Left ventricle myocardium superior (tissue), 1 donor: Measurements from ENCODE around the gene FGD4. TPM values are rescaled to one million over a fixed set of nuclear protein-coding genes. Genes with fewer than 3 reads are reported as not detected.

Source experiments
- ATAC-seq: fragments of 200-7000 bp; cut with Tn5 transposase; one replicate; pipeline ENCODE4 v1.9.1; 2020; ENCODE audit warnings: mild to moderate bottlenecking, moderate library complexity
- DNase-seq: peaks from one replicate; pipeline ENCODE4 v3.0.0-alpha.2; 2020
- intact Hi-C: fragments of 100-400 bp; cut with micrococcal nuclease; formaldehyde crosslinking; loops from one replicate; pipeline ENCODE4 v1.11.0; 2022
- long read RNA-seq: library from polyadenylated mRNA; unstranded; transcript quantifications from one replicate; pipeline ENCODE4 v2.0.0, GENCODE V29; 2021
- total RNA-seq: library from RNA; stranded (reverse); fragmentation: NEBNext Ultra II Directional; extraction: Animal tissue kit (Norgen Biotek cat#: 25700); gene quantifications from one replicate; pipeline ENCODE4 v1.2.1, GENCODE V29; 2021
- donor health status: DM: no; HTN: yes; CAD: no; lungs with severe emphysema.

FGD4 gene
- total RNA-seq, result 21.7 TPM
- long read RNA-seq, partial matches to known transcripts, result 12 of 23 reads
- long read RNA-seq, other reads (novel, unspliced or antisense), result 11 of 23 reads

- DNase-seq (peak; percentile 93), ATAC-seq (peak; percentile 98)
- intact Hi-C loops, result no loop called here
Observed at GRCh38 chr12:32399370-32400113, at the start of gene FGD4. FGD4 (plus strand) TSS chr12:32399558.

GRCh38 chr12:32353540-32353939, 45.8 kb upstream of the FGD4 start:
- intact Hi-C loops, result no loop called here
- no peak for ATAC-seq
- DNase-seq, result no peak

DNA sequence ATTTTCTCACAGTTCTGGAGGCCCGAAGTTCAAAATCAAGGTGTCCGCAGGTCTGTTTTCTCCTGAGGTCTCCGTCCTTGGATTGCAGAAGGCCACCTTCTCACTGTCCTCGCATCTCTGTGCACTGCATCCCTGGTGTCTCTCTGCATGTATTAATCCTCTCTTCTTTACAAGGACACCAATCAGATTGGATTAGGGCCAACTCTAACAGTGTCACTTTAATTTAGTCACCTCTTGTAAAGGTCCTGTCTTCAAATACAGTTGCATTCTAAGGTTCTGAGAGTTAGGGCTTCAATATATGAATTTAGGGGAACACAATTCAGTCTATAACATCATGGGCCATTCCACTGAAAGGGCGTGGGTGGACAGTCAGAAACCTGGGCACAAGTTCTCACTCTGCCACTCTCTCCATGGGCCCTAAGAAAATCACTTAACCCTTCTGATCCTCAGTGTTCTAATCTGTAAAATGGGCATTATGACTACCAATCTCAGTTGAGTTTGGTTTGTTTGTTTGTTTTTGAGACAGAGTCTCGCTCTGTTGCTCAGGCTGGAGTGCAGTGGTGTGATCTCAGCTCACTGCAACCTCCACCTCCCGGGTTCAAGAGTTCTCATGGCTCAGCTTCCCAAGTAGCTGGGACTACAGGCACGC, 41.6 kb upstream of the FGD4 start:
- no peak for DNase-seq
- ATAC-seq, result no peak
- intact Hi-C loops, result no loop called here

DNA sequence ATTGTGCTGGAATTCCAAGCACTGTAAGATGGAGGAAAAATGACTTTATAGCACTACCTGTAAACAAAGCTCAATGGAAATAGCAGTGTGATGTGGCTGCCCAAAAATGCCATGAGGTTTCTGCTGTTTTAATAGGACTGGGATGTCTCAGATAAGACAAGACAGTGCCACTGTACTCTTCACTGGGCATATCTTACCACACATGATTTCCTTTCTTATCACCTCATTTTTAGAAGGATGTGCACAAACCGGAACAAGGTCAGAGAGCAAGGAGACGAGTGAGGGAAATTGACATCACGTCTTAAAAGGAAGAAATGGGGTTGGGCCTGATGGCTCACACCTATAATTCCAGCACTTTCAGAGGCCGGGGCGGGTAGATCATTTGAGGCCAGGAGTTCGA, 38.4 kb upstream of the FGD4 start:
- DNase-seq, result no peak
- intact Hi-C loops, result loop anchor here (5.0 kb wide), 1 partner anchor 296 kb away; no protein-coding TSS in a partner anchor

DNA sequence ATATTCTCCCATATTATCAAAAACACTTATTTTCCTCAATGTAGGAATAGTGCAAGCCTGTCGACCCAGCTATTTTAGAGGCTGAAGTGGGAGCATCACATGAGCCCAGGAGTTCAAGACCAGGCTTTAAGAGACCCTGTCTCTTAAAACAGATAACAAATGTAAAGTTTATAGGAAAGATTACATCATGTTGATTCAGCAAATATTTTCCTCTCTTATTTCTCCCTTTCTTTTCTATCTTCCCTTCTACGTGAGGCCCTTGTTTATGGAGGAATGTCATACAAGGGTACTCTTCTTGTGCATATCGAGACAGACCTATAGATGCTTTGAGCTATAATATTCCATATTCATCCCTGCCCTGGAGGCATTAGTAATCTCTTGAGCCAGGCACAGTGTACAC, 36.5 kb upstream of the FGD4 start:
- DNase-seq (no peak), ATAC-seq (no peak)
- intact Hi-C loops, result loop anchor here (5.0 kb wide), 1 partner anchor 294 kb away; no protein-coding TSS in a partner anchor

More for the DNA sequence above, 38.4 kb upstream of the FGD4 start:
- ATAC-seq, result no peak

- DNase-seq (no peak), ATAC-seq (peak; percentile 72)
- intact Hi-C loops, result loop anchor here (5.0 kb wide), 1 partner anchor 307 kb away; no protein-coding TSS in a partner anchor
Observed at GRCh38 chr12:32365473-32366064, 33.8 kb upstream of the FGD4 start.

- intact Hi-C loops, result loop anchor here (5.0 kb wide), 1 partner anchor 306 kb away; no protein-coding TSS in a partner anchor
- no peak for ATAC-seq
Observed at GRCh38 chr12:32366714-32367113, 32.6 kb upstream of the FGD4 start.

DNA sequence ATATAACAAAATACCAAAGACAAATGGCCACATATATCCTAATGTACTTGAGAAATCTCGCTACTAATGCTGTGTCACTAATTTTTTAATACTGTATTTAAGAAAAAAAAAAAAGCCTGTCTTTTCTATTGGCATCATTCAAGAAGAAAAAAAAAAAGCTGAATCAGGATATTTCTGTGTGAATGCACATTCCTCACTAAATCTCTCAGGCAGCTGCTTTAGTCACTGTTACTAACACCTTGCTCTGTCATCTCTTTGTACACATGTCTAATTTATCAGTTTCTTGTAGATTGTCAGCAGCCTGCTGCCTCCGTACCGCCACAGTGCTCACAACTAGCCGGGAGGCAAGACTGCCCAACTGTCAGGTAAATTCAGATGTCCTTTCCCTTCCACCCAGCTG, 32.0 kb upstream of the FGD4 start:
- DNase-seq, result no peak
- intact Hi-C loops, result loop anchor here (5.0 kb wide), 1 partner anchor 305 kb away; no protein-coding TSS in a partner anchor
- ATAC-seq, result no peak

More at GRCh38 chr12:32366714-32367113, 32.6 kb upstream of the FGD4 start:
- DNase-seq, result no peak

- DNase-seq (no peak), ATAC-seq (no peak)
- intact Hi-C loops, result loop anchor here (5.0 kb wide), 1 partner anchor 303 kb away; no protein-coding TSS in a partner anchor
Observed at GRCh38 chr12:32369202-32369601, 30.2 kb upstream of the FGD4 start.

DNA sequence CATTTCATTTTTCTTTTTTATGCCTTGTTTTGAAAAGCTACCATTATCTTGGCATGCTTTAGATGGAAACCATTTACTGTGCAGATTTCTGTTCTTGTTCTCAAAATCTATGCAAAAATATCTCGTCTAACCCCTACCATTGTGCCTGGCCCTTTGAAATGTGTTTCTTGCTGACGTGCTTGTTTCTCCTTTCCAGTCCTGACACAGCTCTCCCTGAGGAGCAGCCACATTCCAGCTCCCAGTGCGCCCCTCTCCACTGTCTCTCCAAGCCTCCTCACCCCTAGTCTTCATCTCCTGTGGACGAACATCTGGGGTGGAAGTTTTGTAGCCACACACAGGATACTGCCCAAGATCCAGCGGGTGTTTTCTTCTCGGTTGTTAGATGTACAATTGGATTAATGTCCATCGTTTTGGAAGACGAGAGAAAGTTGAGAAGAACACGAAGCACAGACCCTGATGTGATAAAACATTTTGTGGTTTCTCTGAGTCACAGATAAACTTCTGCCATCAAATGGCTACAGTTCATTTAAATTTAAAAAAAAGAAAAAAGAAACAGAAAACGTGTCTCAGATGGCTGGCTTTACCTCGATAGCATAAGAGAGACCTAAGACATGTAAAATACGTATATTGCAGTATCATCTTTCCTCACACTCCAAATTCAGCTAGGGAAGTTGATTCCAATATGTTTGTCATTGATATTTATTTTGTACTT, 21.9 kb upstream of the FGD4 start:
- intact Hi-C loops, result no loop called here
- DNase-seq, result no peak
- ATAC-seq, result no peak

- DNase-seq (no peak), ATAC-seq (no peak)
- intact Hi-C loops, result no loop called here
Observed at GRCh38 chr12:32379213-32379612, 20.1 kb upstream of the FGD4 start.

DNA sequence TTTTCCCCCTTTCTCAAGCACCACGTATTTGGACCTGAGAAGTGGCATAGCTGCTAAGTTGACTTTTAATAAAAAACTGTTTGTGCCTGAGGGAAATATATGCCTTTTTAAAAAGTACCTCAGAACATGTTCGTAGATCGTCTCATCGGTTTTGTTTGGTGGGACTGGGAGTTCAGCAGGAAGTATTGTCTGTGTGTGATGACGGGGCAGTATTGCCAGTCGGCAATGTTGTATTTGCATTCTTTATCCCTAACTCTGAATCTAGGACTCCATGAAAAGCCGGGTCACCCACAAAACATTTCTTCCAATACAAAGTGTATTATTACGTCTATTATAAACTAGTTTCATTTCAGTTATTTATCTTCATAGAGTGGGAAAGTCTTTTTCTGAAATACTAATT, 19.7 kb upstream of the FGD4 start:
- DNase-seq (no peak), ATAC-seq (no peak)
- intact Hi-C loops, result no loop called here

GRCh38 chr12:32382226-32382625, 17.1 kb upstream of the FGD4 start:
- intact Hi-C loops, result no loop called here
- ATAC-seq (no peak), DNase-seq (no peak)

- intact Hi-C loops, result no loop called here
- peak; percentile 73 for ATAC-seq
- DNase-seq, result peak; percentile 56
Observed at GRCh38 chr12:32390572-32391219, 8.7 kb upstream of the FGD4 start.

- DNase-seq, result no peak
- no peak for ATAC-seq
- intact Hi-C loops, result no loop called here
Observed at GRCh38 chr12:32395026-32395425, 4.3 kb upstream of the FGD4 start.

DNA sequence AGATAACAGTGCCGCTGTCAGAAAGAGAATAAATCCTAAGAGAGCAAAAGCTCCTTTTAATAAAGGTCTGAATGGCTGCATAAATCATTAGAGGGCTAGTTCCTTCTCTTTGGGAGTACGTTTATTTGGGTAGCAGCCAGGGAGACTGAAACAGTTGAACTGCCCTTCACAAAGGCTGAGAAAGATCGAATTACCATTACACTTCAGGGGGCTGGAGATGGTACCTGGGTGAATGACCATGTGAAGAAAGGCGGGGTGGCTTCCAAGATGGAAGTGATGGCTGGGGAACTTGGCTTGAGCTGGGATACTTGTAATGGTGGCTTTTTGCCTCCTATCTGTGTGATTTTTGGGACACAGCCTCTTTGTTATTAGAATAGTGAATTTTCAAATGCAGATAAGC, 1.7 kb upstream of the FGD4 start:
- no peak for DNase-seq
- intact Hi-C loops, result no loop called here
- no peak for ATAC-seq

DNA sequence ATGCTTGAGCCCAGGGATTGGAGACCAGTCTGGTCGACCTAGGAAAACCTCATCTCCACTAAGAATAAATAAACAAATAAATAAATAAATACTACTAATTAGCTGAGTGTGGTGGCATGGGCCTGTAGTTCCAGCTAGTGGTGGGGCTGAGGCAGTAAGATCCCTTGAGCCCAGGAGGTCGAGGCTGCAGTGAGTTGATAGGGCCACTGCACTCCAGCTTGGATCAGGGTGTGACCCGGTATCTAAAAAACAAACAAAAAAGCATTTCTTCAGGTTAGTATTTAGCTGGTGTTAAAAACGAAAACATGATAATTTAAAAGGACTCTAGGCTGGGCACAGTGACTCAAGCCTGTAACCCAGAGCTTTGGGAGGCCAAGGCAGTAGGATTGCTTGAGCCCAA, 1.2 kb upstream of the FGD4 start:
- ATAC-seq (no peak), DNase-seq (no peak)
- intact Hi-C loops, result no loop called here

DNA sequence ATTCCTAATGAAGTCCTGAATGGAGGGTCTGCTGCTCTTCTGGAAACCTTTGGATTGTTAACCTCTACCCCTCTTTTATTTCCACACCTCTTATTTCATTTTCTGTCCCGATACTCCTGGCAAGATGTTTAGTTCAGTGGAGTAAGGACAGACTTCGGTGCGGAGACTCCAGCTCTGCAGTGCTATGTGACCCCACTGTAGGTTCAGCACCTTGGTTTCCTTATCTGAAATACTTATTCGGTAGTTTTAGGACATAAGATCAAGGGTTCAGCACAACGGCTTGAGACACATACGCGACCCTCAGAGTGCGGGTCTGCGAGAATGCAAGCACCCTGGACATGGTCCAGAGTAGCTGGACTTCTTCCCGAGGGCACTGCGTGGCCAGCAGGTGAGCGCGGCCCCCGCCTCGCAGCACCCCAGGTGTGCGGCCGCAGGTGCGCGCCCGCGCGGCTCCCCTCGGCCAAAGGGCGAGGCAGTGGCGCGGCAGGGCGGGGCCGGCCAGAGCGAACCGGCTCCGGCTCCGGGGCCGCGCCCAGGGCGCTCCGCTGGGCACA, 465 bp upstream of the FGD4 start:
- ATAC-seq (no peak), DNase-seq (no peak)
- intact Hi-C loops, result no loop called here
